ENCODE measurements around the gene COL6A3.

GRCh38 chr2:237371856-237372255 is 42.1 kb downstream of the COL6A3 start:
- no peak for TF ChIP-seq CTCF (IDR thresholded peaks at IDR 0.05)
- no peak for TF ChIP-seq ELF1 (IDR thresholded peaks at IDR 0.05)
- TF ChIP-seq POLR2AphosphoS5 (IDR thresholded peaks at IDR 0.05; ENCODE audit: low read depth, low read length) = no peak
- no peak for TF ChIP-seq FOXM1 (IDR thresholded peaks at IDR 0.05; ENCODE audit: low read depth)
- TF ChIP-seq TEAD4 (IDR thresholded peaks at IDR 0.05; ENCODE audit: borderline replicate concordance, insufficient read depth) = no peak
- no peak for TF ChIP-seq EP300 (IDR thresholded peaks at IDR 0.05; ENCODE audit: borderline replicate concordance in 1 of 2, low read depth in 1 of 2, low read length in 1 of 2)
- TF ChIP-seq GABPA (IDR thresholded peaks at IDR 0.05; ENCODE audit: low read depth) = no peak
- TF ChIP-seq NFIC (IDR thresholded peaks at IDR 0.05; ENCODE audit: borderline replicate concordance) = no peak
- no peak for TF ChIP-seq EZH2phosphoT487 (IDR thresholded peaks at IDR 0.05; ENCODE audit: borderline replicate concordance, low read depth)
- no peak for TF ChIP-seq SIN3A (IDR thresholded peaks at IDR 0.05; ENCODE audit: borderline replicate concordance, low read depth, low read length)
- TF ChIP-seq SMC3 (IDR thresholded peaks at IDR 0.05; ENCODE audit: low read depth, low read length) = no peak
- TF ChIP-seq USF2 (IDR thresholded peaks at IDR 0.05; ENCODE audit: borderline replicate concordance, low read depth, low read length) = no peak

All from SK-N-SH (cell line).